Large intestine (tissue), 3 donors: ENCODE measurements around the gene HS3ST6. TPM values are rescaled to one million over a fixed set of nuclear protein-coding genes. Genes with fewer than 3 reads are reported as not detected.
"Not testable (repeated sequence)": the region's sequence is repeated elsewhere in the genome, so short reads cannot be mapped to it uniquely, and the experiment has no call there.

Experiments
- DNase-seq, 2 donors: peaks; one replicate each; pipeline versions ENCODE4 v3.0.0 to v3.0.0-alpha.2; 2013
- H3K27ac ChIP-seq: one replicate; pipeline ENCODE4 v1.5.1; 2013; ENCODE audit warnings: low read length
- H3K27me3 ChIP-seq: 2 replicates; pipeline ENCODE4 v1.6.1; 2013; ENCODE audit warnings: low read length; ENCODE audit not compliant: control insufficient read depth, insufficient read depth
- H3K36me3 ChIP-seq: 2 replicates; pipeline ENCODE4 v1.6.1; 2013; ENCODE audit warnings: low read length; ENCODE audit not compliant: control insufficient read depth, insufficient read depth
- H3K4me1 ChIP-seq: one replicate; pipeline ENCODE4 v1.6.1; 2013; ENCODE audit warnings: low read length; ENCODE audit not compliant: control insufficient read depth, insufficient read depth
- H3K4me3 ChIP-seq: one replicate; pipeline ENCODE4 v1.5.1; 2013; ENCODE audit warnings: low read length
- H3K9me3 ChIP-seq: one replicate; pipeline ENCODE4 v1.6.1; 2013; ENCODE audit warnings: mild to moderate bottlenecking, low read depth, low read length, moderate library complexity; ENCODE audit not compliant: control insufficient read depth
- WGBS: methylation state at CpG from one replicate; pipeline ENCODE4 v1.1.5; 2013; ENCODE audit warnings: low lambda C conversion rate; ENCODE audit not compliant: insufficient coverage; 5-methylcytosine and 5-hydroxymethylcytosine counted together
- polyA plus RNA-seq: library from polyadenylated mRNA; unstranded; fragments of 120-200 nt; gene quantifications from one replicate; pipeline ENCODE4 v1.2.1, GENCODE V29; 2013

Gene HS3ST6
- polyA plus RNA-seq, 1 donor: 0.04 TPM

DNA sequence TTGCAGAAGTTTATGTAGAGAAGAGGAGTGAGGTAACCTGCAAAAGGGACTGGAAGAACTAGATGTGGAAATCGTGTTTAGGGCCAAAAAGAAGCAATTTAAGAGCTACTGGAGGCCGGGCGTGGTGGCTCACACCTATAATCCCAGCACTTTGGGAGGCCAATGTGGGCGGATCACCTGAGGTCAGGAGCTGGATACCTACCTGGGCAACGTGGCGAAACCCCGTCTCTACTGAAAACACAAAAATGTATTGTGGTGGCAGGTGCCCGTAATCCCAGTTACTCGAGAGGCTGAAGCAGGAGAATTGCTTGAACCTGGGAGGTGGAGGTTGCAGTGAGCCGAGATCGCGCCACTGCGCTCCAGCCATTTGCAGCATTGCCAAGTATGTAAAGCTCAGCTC lies 42.1 kb downstream of the HS3ST6 start:
- not testable (repeated sequence) for H3K9me3 ChIP-seq, H3K4me1 ChIP-seq, H3K4me3 ChIP-seq, H3K36me3 ChIP-seq, H3K27ac ChIP-seq, DNase-seq
- H3K27me3 ChIP-seq: peaks cover 28% of the 10 kb centered on the region
- WGBS: 90% methylated on average over 2 of the region's 13 CpGs

GRCh38 chr16:1874854-1875253 lies 43.4 kb downstream of the HS3ST6 start:
- WGBS: 25% methylated on average over 2 of the region's 6 CpGs
- DNase-seq: no peak
- Histone ChIP-seq H3K27ac (no peak overlapping the region), H3K4me1 (no peaks in the 10 kb centered on the region), H3K4me3 (no peak overlapping the region), H3K36me3 (no peaks in the 10 kb centered on the region), H3K9me3 (peaks cover 3% of the 10 kb centered on the region), H3K27me3 (peaks cover 28% of the 10 kb centered on the region)

GRCh38 chr16:1871974-1872635 lies 46.1 kb downstream of the HS3ST6 start, which contains the start of gene MEIOB:
MEIOB (minus strand) TSS chr16:1872164; CDS start chr16:1868175, 3,989 bp downstream.
- peaks cover 18% of the 10 kb centered on the region for H3K27me3 ChIP-seq
- H3K27ac ChIP-seq: no peak within 1 kb of the TSS
- peaks cover 3% of the 10 kb centered on the region for H3K9me3 ChIP-seq
- DNase-seq: no peak
- no CpG with 5 or more reads among the region's 68 CpGs for WGBS
- H3K4me3 ChIP-seq: peak within 1 kb of the TSS; percentile 39
- no peaks in the 10 kb centered on the region for H3K4me1 ChIP-seq
- no peaks in the 10 kb centered on the region for H3K36me3 ChIP-seq

DNA sequence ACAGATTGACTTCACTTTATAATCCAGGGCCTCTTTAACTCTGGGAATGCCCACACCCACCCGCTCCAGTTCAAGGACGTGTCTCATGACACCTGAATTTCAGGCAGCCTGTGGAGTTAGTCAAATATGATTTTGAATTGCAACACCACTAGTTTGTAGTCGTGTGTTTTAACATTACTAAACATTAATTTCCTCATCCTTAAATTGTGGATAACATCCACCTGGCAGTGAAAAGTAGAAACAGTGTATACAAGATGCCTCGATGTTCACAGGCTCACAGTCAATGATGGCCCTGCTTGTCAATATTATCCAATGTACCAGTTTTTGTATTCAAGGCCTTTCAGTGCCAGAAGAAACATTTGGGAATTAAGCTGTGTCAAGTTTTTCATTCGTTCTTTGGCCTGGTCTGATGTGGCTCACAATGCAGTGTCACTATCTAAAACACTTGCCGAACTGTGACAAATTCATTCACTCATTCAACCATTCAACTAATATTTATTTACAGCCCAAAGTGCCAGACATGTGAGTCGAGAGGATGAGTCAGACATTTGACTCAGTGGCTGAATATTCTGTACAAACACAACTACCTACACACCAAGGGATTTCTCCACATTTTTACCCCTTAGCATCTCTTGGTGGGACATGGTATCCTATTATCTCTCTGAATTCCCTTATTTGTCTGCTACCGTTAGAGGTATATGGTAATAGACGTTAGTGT lies 47.7 kb downstream of the HS3ST6 start:
- Histone ChIP-seq H3K27me3 (peaks cover 18% of the 10 kb centered on the region), H3K9me3 (peaks cover 3% of the 10 kb centered on the region), H3K27ac (no peak overlapping the region), H3K4me1 (no peaks in the 10 kb centered on the region), H3K4me3 (no peak overlapping the region), H3K36me3 (no peaks in the 10 kb centered on the region)
- WGBS: no CpG with 5 or more reads among the region's 9 CpGs
- DNase-seq: peak in 1 of 2 donors; percentile 22

DNA sequence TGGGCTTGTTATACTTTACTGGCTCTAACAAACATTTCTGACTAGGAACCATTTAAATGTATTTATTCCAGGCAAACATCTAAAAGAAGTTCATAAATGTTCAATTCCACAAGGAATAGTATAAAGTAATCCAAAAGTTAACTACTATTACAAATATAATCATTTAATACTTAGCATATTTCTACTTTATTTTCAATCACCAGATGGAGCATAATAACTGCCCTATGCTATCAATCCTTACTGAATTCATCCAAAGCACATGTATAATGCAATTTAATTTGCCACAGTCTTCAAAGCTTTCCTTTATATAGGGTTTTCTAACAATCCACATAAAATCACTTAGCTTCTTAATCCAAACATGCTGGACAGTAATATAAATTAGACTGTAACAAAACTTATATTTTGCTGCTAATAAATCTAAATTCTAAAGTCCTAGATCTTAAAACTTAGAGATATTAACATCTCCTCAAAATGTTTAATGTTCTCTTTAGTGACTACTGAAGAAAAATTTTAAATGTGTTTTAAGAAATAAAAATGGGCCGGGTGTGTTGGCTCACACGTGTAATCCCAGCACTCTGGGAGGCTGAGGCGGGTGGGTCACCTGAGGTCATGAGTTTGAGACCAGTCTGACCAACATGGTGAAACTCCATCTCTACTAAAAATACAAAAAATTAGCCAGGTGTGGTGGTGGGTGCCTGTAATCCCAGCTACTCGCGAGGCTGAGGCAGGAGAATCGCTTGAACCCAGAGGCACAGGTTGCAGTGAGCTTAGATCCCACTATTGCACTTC lies 52.1 kb downstream of the HS3ST6 start:
- Histone ChIP-seq H3K9me3 (no peaks in the 10 kb centered on the region), H3K4me3 (no peak overlapping the region), H3K4me1 (peaks cover 4% of the 10 kb centered on the region), H3K27me3 (no peaks in the 10 kb centered on the region), H3K36me3 (no peaks in the 10 kb centered on the region), H3K27ac (no peak overlapping the region)
- WGBS: no CpG with 5 or more reads among the region's 6 CpGs
- DNase-seq: no peak

DNA sequence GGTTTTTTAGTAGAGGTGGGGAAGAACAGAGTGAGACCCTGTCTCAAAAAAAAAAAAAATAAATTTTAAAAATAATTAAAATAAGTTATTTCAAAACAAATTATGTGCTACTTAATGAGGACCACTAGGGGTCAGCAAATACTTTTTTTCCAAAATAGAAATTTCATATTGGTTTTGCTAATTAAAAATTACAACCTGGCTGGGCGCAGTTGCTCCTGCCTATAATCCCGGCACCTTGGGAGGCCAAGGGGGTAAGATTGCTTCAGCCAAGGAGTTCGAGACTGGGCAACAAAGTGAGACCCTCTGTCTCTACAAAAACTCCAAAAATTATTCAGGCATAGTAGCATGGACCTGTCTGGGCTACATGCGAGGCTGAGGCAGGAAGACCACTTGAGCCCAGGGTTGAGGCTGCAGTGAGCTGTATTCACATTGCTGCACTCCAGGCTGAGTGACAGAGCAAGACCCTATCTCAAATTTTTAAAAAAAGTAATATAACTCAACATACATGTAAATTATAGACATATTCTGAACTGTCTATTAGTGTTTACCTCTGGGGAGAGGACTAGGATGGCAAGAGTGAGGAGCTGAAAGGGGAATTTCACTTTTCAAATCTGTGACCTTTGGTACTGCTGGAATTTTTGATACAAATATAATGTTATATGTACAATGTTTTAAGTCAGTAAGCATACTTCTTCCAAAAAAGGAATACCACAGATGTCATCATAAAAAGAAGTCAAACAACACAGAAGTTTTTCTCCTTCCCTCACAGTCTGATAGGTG lies 54.3 kb downstream of the HS3ST6 start:
- peak in 1 of 2 donors; percentile 45 for DNase-seq

GRCh38 chr16:1862394-1862793 lies 55.8 kb downstream of the HS3ST6 start:
- no peak overlapping the region for H3K4me3 ChIP-seq
- no CpG with 5 or more reads among the region's 9 CpGs for WGBS
- peaks cover 7% of the 10 kb centered on the region for H3K27me3 ChIP-seq

More for the DNA sequence above, 54.3 kb downstream of the HS3ST6 start:
- H3K4me1 ChIP-seq: peaks cover 18% of the 10 kb centered on the region
- no peak overlapping the region for H3K4me3 ChIP-seq
- peaks cover 3% of the 10 kb centered on the region for H3K27me3 ChIP-seq
- no peaks in the 10 kb centered on the region for H3K36me3 ChIP-seq
- H3K27ac ChIP-seq: no peak overlapping the region
- H3K9me3 ChIP-seq: no peaks in the 10 kb centered on the region
- WGBS: no CpG with 5 or more reads among the region's 4 CpGs

DNA sequence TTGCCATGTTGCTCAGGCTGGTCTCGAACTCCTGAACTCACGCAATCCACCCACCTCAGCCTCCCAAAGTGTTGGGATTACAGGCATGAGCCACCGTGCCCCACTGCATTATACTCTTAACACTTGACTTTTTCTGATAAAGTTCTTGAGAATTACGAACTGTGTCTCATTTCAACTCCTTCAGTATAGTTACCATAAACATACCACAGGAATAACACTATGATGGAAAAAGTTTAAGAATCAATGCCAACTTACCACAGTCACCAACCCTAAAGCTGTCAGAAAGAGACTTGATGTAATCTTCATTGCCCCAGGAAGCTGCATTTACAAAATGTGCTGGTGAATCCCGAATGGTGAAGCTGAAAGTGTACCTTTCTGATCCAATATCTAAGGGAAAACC lies 56.5 kb downstream of the HS3ST6 start:
- peaks cover 9% of the 10 kb centered on the region for H3K27me3 ChIP-seq
- no peaks in the 10 kb centered on the region for H3K9me3 ChIP-seq
- DNase-seq: no peak
- peaks cover 27% of the 10 kb centered on the region for H3K4me1 ChIP-seq
- WGBS: 100% methylated on average over 1 of the region's 5 CpGs
- no peak overlapping the region for H3K4me3 ChIP-seq
- no peaks in the 10 kb centered on the region for H3K36me3 ChIP-seq
- H3K27ac ChIP-seq: no peak overlapping the region

More at GRCh38 chr16:1862394-1862793, 55.8 kb downstream of the HS3ST6 start:
- no peaks in the 10 kb centered on the region for H3K9me3 ChIP-seq
- H3K4me1 ChIP-seq: peaks cover 27% of the 10 kb centered on the region
- no peaks in the 10 kb centered on the region for H3K36me3 ChIP-seq
- no peak overlapping the region for H3K27ac ChIP-seq
- DNase-seq: no peak
